Adrenal gland (tissue), 12 donors: ENCODE results near the gene VAMP3. TPM values are rescaled to one million over a fixed set of nuclear protein-coding genes. Genes with fewer than 3 reads are reported as not detected.

Experiments
- DNase-seq, 7 donors: peaks; one replicate each; pipeline ENCODE4 v3.0.0-alpha.2; 2019 to 2020
- H3K27ac ChIP-seq, 5 donors: fragments of 200-600 bp; sonication (generic) in 4 of 5; 1 replicate in 3 of 5; 2 replicates in 2 of 5; pipeline versions ENCODE4 v1.5.1 to v1.8.0; 2016 to 2020; ENCODE audit warnings: mild to moderate bottlenecking in 1 of 5
- H3K27me3 ChIP-seq: fragments of 200-600 bp; 2 replicates; pipeline ENCODE4 v1.8.0; 2021
- H3K36me3 ChIP-seq, 2 donors: fragments of 200-600 bp; replicated peaks in 1 of 2; 1 replicate in 1 of 2; 2 replicates in 1 of 2; pipeline versions ENCODE4 v1.5.1 to v1.8.0; 2018 to 2022
- H3K4me1 ChIP-seq, 2 donors: fragments of 200-600 bp; replicated peaks in 1 of 2; 1 replicate in 1 of 2; 2 replicates in 1 of 2; pipeline versions ENCODE4 v1.5.1 to v1.8.0; 2018 to 2021
- H3K4me3 ChIP-seq, 4 donors: fragments of 200-600 bp; sonication (generic) in 3 of 4; one replicate each; pipeline ENCODE4 v1.5.1; 2016 to 2018
- H3K9me3 ChIP-seq, 3 donors: fragments of 200-600 bp; sonication (generic) in 1 of 3; replicated peaks in 1 of 3; 1 replicate in 2 of 3; 2 replicates in 1 of 3; pipeline versions ENCODE4 v1.5.1 to v1.8.0; 2016 to 2021
- CTCF ChIP-seq, 6 experiments: fragments of 450-650 bp in 4 of 6; fragments of 200-600 bp in 2 of 6; sonication (generic) in 1 of 6; IDR thresholded peaks; 1 replicate in 5 of 6; 2 replicates in 1 of 6; pipeline versions ENCODE4 v1.5.1 to v1.8.0; 2016 to 2021; ENCODE audit warnings: antibody characterized with exemption in 6 of 6, mild to moderate bottlenecking in 2 of 6, moderate library complexity in 1 of 6
- POLR2A ChIP-seq, 2 donors: fragments of 450-650 bp; IDR thresholded peaks; one replicate each; pipeline ENCODE4 v1.6.1; 2017; ENCODE audit warnings: antibody characterized with exemption in 2 of 2, mild to moderate bottlenecking in 2 of 2, moderate library complexity in 1 of 2
- WGBS, 4 donors: extraction: QIAGEN DNeasy Blood & Tissue Kit in 2 of 4; methylation state at CpG; one replicate each; pipeline versions ENCODE4 v1.1.5 to v1.1.7; 2013 to 2017; 5-methylcytosine and 5-hydroxymethylcytosine counted together
- intact Hi-C, 2 donors: fragments of 100-400 bp; cut with DNase I; formaldehyde crosslinking; loops; one replicate each; pipeline versions ENCODE4 v1.14.1 to v1.15.0; 2022 to 2023
- polyA plus RNA-seq, 3 donors: library from polyadenylated mRNA; stranded (reverse); fragments of 200-250 nt in 2 of 3; fragments of 350-450 nt in 1 of 3; fragmentation: Illumina TruSeq in 1 of 3; extraction: RNeasy Lipid Tissue Mini Kit (QIAGEN cat#74804) in 1 of 3; gene quantifications; one replicate each; pipeline ENCODE4 v1.2.3, GENCODE V29; 2013 to 2014
- total RNA-seq, 9 donors: library from RNA; depleted of rRNA in 4 of 9; stranded (reverse); fragments of >200 nt in 4 of 9; fragments of 120-200 nt in 1 of 9; fragmentation: NEBNext Ultra II Directional in 1 of 9; extraction: Animal tissue kit (Norgen Biotek cat#: 25700) in 1 of 9; gene quantifications; one replicate each; pipeline versions ENCODE4 v1.1.0 to v1.2.4, GENCODE V29; 2013 to 2023
- donor health status: healthy with polysubstance abuse.
- donor health status: Bipolar disorder and iron deficiency.
- donor health status: DM: yes; HTN: yes; CAD: no.
- donor health status: DM: no; HTN: no; CAD: no.
- donor health status: DM: no; HTN: no; CAD: no.
- donor health status: DM: yes; HTN: yes; CAD: no.

VAMP3 gene
- total and polyA plus RNA-seq, 12 donors: 52.0 to 186 (median 114) TPM

- Histone ChIP-seq H3K27ac (peak overlapping the region in 4 of 5 donors; percentile 30 to 92 (median 82)), H3K4me3 (peak overlapping the region in 2 of 4 donors; percentile 49 to 60), H3K4me1 (peaks cover 6 to 23% of the 10 kb centered on the region in 2 donors), H3K27me3 (no peaks in the 10 kb centered on the region), H3K9me3 (no peaks in the 10 kb centered on the region), H3K36me3 (peaks cover 0 to 32% of the 10 kb centered on the region in 2 donors)
- intact Hi-C loops: no loop called here
- DNase-seq: peak in 6 of 7 donors; percentile 75 to 88 (median 78)
- WGBS, 4 donors: 0 to 5% (median 3%) methylated on average over 17 to 34 of the region's 34 CpGs
- TF ChIP-seq CTCF (IDR thresholded peaks at IDR 0.05) (no peak), POLR2A (IDR thresholded peaks at IDR 0.05) (peak in 1 of 2 donors; percentile 58)
Measured at GRCh38 chr1:7783178-7783711, 12.1 kb downstream of the VAMP3 start.

- WGBS, 4 donors: 0 to 3% (median 1%) methylated on average over 14 to 90 of the region's 90 CpGs
- Histone ChIP-seq H3K4me1 (peaks cover 6 to 23% of the 10 kb centered on the region in 2 donors), H3K27me3 (no peaks in the 10 kb centered on the region), H3K9me3 (no peaks in the 10 kb centered on the region), H3K36me3 (peaks cover 0 to 31% of the 10 kb centered on the region in 2 donors), H3K4me3 (peak within 1 kb of the TSS in 2 of 4 donors; percentile 49 to 64), H3K27ac (peak within 1 kb of the TSS in 4 of 5 donors; percentile 56 to 92 (median 88))
- TF ChIP-seq CTCF (IDR thresholded peaks at IDR 0.05): no peak
- peak in 1 of 2 donors; percentile 71 for TF ChIP-seq POLR2A (IDR thresholded peaks at IDR 0.05)
- intact Hi-C loops: no loop called here
- peak; percentile 97 to 99 (median 98) for DNase-seq
Measured at GRCh38 chr1:7783826-7784491, 12.9 kb downstream of the VAMP3 start, which contains the start of gene PER3. Gene PER3, plus strand, starts transcription at chr1:7784291. Its CDS starts 587 bp downstream, at chr1:7784878.

- intact Hi-C loops: no loop called here
- 30 to 80% (median 52%) methylated on average over 24 to 52 of the region's 52 CpGs for WGBS, 4 donors
Measured at GRCh38 chr1:7784492-7785071, 13.5 kb downstream of the VAMP3 start.

More at GRCh38 chr1:7784492-7785071, 13.5 kb downstream of the VAMP3 start:
- peak; percentile 46 to 71 (median 53) for DNase-seq
- Histone ChIP-seq H3K27me3 (no peaks in the 10 kb centered on the region), H3K27ac (peak overlapping the region in 4 of 5 donors; percentile 56 to 92 (median 88)), H3K4me1 (peaks cover 6 to 23% of the 10 kb centered on the region in 2 donors), H3K9me3 (no peaks in the 10 kb centered on the region), H3K36me3 (peaks cover 0 to 31% of the 10 kb centered on the region in 2 donors), H3K4me3 (peak overlapping the region in 2 of 4 donors; percentile 41 to 64)
- TF ChIP-seq CTCF (IDR thresholded peaks at IDR 0.05) (no peak), POLR2A (IDR thresholded peaks at IDR 0.05) (no peak)
